NCI-H1930 (cell line): Measurements from ENCODE around the gene B3GALT6.

ENCODE experiments used
- DNase-seq, 2 experiments: peaks; one replicate each; lab custom pipeline; 2025; lab: John Stamatoyannopoulos, UW

Gene B3GALT6

DNA sequence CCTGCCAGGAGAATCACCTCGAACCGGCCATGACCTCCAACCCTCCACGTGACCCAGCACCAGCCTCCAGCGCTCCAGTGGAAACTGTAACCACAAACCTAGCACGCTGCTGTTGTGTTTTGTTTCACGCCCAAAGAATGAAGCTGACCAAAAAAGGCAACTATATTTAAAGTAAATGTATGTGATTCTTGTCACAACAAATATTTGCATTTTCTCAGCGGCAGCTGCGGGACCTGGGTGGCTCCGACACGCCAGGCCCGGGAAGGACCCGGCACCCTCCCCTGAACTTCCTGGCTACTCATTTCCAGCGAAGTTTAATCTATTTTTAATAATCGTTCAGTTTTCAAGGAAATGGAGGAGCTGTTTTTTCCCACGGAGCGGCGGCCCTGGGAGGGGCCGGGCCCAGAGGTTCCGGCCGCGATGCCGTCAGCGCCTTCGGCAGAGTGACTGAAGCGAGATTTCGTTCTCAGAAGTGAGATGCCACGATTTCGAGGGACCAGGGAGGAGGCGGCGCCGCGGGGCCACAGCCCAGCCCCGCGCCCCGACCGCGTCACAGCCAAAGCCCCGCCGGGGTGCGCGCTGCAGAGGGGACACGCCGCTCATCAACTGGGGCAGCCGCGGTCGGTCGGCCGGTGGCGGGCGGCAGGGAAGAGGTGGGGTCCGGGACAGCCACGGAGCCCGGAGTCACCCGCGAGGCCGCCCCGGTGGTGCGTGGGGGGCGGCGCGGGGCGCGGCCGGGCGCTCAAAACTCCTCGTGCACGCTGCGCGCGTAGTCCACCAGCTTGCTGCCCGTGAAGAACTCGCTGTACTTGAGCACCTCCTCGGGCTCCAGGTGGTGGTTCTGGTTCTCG, 15.0 kb upstream of the B3GALT6 start:
- no peak for DNase-seq

DNA sequence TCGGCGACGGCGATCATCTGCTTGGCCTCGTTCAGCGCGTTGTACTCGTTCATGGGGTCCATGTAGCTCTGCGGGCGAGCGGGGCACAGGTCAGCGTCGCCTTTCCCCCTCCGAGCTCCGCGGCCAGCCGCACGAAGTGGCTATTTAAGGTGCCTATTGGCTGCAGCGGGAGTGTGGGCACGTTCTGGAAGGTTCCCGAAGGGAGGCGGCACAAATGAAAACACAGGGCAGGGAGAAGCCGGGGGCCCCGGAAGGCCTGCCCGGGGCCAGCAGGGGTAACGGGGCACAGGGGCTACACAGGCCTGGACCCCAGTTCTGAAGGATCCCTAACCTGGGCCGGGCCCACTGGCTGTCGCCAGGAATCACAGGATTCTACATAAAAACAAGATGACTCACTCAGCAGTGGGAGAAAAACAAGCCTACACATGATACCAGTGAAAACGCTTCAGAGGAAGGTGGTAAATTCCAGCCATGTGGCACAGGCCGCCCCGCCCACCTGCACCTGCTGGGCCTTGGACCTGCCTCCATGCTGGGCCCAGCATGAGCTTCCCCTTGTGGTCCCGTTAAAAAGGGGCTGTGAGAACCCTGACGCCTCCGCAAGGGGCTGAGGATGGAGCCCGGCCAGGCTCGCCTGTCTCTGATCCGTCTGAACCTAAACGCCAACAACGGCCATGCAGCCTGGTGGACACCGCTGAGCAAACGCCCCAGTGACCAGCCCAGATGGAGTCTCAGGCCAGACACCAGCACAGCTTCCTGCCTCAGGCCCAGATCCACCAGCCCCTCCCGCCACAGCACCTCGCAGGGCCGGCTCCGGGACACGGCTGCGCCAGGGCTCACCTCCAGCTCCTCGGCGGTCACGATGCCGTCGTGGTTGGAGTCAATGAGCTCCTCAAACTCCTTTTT, 14.2 kb upstream of the B3GALT6 start:
- no peak for DNase-seq

DNA sequence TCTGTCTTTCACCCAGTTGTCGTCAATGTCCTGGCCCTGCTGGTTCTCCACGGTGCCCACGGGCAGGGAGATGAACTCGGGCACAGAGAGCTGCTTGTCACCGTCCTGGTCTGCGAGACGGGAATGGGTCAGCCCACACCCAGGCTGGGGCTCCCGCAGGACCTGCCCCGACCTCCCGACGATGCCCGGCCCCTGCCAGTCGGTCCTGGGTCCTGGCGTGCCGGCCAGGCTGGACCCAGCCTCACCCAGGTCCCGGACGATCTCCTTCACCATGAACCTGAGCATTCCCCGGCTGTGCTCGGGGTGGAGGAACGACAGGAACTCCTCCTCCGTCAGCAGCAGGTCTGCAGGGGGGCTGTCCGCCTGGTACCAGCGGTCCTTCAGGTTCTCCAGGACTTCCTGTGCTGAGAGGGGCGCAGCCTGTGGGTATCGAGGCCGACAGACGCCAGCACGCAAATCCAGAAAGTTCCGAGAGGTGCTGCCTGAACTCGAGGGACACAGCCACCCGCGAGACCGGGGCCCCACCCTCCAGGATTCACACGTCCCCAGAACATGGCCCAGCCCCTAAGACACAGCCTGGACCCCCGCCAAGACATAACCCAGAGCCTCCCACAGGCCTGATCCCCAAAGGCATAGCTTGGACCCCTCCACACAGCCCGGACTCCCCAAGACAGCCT, 13.4 kb upstream of the B3GALT6 start:
- no peak for DNase-seq

DNA sequence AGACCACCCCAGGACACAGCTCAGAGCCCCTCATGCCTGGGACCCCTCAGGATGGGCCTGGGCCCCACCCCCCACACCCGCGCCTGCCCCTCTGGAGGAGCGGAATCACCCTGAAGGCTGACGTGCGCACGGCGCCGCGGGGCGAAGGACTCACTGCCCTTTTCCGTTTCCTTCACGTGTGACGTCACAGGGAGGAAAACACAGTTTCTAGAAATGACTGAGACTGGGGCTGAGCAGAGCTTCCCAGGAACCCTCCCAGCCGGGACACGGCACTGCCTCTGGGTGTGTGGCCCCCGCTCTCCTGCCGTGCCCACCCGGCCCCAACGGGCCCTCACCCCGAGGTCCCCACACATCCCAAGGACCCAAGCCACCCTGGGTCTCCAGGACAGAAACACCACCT, 12.7 kb upstream of the B3GALT6 start:
- DNase-seq: no peak

DNA sequence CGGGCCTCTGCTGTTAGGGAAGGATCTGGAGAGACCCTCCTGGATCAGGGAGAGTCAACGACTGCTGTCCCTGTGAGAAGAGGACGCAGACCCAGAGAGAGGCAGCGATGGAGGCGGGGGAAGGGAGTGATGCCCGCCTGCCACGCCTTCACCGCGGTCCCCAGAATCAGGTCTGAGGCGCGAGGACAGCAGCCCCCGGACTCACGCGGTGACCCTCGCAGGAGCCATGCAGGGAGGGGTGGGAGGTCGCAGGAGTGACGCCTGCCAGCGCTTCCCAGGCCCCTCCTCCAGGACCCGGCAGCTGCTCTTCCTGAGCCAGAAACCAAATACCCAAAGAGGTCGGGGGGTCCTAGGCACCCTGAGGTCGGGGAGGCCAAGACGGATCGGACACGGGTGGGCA, 11.8 kb upstream of the B3GALT6 start:
- DNase-seq: no peak

DNA sequence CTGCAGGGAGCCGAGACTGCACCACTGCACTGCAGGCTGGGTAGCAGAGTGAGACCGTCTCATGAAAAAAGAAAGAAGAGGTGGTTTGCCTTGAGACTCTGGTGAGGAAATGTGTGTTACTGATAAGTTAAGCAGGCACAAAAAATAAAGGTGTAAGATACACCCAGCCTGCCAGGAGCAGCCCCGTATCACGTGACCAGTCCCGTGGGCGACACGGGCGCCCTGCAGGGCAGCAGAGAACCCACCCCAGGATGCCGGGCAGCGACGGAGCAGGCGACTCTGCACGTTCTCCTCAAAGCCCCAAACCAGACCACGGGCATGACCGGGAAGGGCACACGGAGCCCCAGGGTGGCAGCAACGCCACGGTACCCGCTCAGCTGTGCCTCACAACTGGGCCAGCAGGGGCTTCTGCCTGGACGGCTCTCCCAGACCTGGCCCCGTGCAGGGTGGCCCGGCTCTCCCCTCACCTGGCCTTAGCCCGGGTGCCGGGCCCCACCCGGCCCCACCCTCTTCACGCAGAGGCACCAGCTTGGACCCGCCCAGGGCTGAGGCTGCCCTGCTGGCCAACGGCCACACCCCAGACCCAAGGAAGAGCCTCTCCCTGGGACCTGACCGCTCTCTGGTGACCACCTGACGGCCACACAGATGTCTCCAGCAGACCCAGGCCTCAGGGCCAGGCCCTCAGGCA, 10.0 kb upstream of the B3GALT6 start:
- no peak for DNase-seq

DNA sequence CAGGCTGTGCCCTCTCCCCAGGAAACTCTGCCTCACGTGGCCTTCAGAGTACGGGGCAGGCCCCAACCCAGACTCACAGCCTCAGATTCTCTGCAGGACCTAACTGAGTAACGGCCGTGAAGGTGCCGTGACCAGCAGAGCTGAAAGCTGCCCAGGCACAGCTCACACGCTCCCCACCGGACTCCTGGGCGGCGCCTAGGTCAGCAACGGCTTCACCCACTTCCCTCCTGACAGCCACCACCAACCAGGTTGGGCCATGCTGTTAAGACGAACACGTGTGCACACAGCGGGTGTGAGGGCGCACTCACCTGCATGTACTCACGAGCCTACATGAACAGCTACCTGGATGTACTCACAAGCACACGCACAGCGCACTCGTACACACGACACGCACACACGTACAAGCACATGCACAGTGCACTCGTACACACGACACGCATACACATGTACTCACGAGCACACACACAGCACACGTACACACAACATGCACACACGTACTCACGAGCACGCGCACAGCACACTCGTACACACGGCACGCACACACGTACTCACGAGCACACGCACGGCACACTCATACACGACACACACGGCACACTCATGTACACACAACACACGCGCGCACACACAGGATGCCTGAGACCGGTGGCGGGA, 9.3 kb upstream of the B3GALT6 start:
- no peak for DNase-seq

DNA sequence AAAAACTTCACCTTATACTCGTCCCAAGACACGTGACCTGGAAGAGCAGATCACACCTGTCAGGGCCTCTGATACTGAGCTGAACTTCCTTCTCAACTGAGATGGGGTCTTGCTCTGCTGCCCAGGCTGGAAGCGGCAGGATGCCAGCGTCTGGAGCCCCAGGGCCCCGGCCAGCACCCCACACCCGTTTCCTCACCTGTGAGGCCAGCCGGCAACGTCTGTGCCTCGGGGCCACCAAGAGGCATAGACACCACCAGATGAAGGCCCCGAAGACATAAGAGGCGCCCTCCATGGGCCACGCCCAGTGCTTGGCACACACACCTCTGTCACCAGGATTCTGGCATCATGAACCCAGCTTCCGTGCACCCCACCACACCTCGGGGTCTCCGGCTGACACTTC, 8.7 kb upstream of the B3GALT6 start:
- DNase-seq: no peak

DNA sequence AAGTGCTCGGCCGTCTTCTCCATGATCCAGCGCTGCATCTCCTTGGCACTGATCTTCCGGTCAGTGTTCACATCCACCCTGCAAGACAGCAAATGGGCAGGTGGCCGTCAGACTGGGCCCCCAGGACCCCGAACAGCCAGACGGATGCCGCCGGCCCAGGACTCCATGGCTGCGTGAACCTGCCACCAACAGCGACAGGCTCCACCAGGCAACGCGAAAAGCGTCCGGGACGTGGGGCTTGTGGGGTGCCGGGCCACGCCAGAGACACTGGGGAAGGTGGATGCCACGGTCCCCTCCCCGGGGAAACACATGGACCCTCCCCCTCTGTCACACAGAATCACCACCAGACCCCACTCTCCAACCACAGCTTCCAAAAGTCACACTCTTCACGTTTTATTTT, 8.1 kb upstream of the B3GALT6 start:
- DNase-seq: no peak

DNA sequence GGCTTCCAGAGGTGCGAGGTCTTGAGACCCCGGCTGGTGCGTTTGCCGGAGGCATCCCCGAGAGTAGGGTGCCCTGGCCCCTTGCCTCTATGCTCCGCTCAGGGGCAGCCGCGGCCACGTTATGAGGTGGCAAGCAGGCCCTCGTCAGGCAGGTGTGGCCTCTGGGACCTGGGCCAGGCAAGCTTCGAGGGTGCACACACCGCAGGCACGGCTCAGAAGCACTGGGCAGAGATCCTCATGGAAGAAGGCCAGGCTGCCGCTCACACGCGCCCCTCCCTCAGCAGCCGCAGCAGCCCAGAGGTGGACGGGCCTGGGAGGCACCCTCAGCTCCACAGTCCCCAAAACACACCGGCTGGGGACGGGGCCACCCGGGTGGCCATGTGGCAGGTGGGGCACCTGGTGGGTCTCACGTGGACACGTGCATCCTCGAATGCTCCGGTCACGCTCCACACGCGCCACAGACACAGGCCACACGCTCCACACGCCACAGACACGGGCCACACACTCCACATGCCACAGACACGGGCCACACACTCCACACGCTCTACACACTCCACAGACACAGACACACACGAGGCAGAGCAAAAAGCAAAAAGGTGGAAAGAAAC, 6.7 kb upstream of the B3GALT6 start:
- no peak for DNase-seq

DNA sequence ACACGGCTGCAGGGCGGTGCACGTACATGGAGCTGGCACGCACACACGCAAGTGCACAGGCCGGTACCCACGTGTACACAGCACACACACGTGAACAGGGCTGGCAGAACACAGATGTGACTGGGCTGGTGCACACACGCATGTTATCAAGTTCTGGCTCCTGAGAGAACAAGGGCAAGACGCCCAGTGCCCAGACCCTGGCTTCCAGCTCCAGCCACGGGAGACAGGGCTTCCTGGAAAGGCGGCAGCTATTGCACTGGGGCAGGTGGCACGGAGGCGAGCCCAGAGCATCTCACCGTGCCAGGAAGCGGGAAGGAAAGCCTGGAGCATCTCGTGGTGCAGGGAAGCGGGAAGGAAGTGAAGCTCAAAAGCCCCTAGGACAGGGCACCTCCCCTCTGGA, 6.1 kb upstream of the B3GALT6 start:
- no peak for DNase-seq

DNA sequence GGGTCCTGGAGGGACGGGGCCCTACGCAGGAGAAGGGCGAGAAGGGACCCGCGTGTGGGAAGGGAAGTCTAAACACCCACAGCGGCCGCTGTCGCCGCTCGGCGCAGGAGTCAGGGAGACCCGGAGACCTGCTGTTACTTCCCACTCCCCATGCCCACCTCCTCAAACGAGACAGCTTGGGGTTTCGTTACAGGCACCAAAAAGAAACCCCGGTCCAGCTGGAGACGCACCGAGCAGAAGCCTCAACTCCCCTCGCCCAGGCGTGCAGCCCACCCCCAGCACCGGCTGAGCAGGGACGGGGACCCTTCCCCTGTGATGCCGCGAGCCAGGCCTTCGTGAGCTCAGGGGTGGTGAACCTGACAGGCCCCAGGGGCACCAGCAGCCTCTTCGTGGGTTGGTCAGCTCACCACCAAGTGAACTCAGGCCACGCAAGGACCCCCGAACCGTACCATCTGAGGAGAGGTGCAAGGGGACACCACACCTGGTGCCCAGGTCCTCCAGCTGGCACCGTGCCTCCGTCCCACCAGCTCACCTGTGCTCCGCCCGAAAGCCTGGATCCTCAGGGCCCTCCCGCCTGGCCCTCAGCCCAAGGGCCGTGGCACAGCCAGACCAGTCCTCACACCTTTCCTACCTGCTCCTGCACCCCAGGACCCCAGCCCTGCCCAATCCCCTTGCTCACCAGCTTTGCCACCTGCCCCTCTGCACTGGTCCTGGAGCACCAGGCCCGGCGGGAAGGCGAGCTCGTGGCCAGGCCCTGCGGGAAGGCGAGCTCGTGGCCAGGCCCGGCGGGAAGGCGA, 5.3 kb upstream of the B3GALT6 start:
- no peak for DNase-seq

DNA sequence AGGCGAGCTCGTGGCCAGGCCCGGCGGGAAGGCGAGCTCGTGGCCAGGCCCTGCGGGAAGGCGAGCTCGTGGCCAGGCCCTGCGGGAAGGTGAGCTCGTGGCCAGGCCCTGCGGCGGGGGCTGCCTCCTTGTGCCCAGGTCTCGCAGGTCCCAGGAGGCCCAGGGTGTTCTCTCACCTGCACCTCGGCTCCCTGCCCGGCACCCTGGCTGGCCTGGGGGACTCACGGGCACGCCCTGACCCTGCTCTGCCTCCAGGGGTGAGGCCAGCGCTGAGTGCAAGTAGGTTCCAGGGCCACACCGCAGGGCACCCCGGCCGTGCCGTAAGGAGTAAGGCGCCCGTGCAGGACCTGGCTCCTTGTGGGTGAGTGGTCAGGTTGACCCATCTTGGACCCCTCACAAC, 4.7 kb upstream of the B3GALT6 start:
- DNase-seq: no peak

DNA sequence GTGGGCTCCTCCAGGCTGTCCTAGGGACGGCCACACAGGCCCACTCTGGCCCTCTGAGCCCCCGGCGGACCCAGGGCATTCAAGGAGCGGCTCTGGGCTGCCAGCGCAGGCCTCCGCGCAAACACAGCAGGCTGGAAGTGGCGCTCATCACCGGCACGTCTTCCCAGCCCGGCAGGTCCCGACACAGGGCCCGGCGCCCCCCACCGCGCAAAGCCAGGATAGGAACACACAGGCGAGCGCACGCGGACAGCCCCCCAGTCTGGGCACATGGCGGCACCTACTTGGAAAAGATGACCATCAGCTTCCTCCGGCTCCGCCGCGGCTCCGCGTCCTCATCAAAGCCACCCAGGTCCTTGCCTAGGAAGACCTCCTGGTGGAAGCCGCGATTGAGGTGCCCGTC, 3.9 kb upstream of the B3GALT6 start:
- no peak for DNase-seq

DNA sequence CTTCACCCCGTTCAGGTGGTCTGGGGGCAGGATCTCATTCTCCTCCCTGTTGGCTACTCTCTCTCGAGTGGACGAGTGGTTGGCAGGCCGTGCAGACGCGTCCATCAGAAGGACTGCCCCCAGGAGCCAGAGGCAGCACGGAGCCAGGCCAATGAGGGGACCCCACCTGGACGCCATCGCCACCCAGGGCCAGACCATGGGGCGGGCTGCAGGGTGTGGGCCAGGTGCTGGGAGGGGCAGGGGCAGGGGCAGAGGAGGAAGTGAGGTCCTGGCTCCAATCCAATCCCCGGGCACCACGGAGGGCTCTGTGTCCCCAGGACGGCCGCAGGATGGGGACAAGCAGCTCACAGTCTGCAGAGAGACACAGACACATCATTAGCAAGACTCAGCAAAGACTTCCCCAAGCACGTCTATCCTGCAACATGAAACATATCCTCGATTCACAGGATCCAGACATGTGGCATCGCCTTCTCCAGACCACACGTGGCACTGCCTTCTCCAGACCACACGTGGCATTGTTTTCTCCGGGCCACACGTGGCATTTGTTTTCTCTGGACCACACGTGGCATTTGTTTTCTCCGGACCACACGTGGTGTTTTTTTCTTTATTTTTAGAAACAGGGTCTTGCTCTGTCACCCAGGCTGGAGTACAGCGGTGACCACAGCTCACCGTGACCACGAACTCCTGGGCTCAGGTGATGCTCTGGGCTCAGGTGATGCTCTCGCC, 3.3 kb upstream of the B3GALT6 start:
- DNase-seq: no peak

DNA sequence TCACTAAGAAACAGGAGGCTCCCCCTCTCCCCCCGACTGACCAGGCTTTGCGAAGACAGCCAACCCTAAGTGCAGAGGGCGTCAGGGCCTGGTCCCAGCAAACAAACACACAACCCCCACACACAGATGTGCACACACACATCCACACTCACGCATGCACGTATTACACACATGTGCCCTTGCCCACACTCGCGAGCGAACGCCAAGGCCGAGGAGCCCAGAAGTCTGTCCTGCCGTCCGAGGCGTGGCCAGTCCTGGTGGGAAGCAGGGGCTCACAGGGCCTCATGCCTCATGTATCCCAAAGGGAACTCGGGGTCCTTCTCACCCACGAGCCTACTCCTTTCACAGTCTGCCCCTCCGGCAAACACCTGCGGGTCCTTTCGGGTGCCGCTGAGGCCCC, 2.3 kb upstream of the B3GALT6 start:
- no peak for DNase-seq

DNA sequence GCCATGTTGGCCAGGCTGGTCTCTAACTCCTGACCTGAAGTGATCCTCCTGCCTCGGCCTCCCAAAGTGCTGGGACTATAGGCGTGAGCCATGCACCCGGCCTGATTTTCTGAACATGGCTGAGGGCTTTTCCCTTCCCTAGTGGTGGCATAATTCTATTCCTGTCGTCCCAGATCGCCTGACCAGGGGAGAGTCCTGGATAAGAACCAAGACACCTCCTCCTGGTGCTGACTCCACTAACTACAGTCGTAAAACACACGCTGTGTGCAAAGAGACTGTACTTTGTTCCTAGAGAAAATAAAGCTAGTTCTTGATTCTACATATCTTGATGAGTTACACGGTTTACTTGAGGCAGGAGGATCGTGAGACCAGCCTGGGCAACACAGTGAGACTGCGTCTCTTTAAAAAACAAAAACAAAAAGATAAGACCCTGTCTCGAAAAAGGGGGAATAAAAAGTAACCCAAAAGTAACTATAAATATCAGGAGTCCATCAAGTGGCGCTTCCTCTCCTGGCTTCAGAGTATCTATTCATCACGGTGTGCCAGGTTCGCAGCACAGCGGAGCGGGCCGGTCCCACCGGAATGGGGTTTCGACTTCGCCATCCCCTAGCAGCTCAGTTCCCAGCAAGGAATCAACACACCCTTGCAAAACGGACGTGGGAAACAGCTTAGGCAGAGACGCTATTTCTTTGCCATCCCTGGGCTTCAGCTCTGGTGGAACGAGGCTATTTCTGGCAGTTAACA, 1.2 kb upstream of the B3GALT6 start:
- no peak for DNase-seq

DNA sequence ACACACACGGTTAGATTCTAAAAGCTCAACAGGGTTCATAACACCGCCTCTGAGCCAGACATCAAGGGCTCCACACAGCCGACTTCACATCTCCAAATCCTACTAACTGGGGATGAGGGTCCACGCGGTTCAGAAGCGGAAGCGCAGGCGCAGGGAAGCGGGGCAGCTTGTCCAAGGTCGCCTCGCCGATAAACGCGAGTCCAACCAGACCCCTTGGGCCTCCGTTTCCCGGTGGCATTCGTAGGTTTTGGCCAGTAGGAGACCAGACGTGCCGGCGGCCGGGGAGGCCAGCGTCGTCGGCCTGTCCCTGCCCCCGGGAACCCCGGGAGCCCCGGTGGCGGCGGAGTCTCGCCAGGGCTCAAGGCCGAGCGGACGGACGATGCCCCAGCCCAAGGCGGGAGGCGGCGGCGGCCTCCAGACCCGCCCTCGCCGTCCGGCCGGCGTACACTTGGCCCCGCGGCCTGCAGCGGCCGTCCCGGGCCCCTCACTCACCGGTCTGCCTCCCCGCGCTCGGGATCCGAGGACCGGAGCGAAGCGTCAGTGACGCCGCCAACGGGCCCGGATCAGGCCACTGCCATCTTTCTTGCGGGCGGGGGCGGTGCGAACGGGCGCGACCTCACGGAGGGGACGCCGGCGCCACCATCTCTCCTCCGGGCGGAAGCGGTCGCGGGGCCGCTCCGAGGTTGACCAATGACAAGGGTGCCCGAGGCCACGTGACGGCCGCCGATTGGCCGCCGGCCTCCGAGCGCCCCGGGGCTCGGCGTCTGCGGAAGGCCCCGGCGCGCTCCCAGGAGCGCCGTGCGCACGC, 433 bp upstream of the B3GALT6 start, which contains the start of gene SDF4:
TSS of gene SDF4 (minus strand) at position 602 of the 808 bp plus-strand sequence. CDS start 3,229 bp downstream, outside the sequence.
- DNase-seq: peak; percentile 91 to 97
